ENCODE data around the gene ONECUT1.

The ONECUT1 gene

GRCh38 chr15:52731732-52732470 lies 58.2 kb downstream of the ONECUT1 start:
- no peak for DNase-seq (ENCODE audit: low read depth in 3 of 3)

GRCh38 chr15:52731004-52731403 lies 59.1 kb downstream of the ONECUT1 start:
- no peak for DNase-seq (ENCODE audit: low read depth in 3 of 3)

GRCh38 chr15:52730594-52730993 lies 59.5 kb downstream of the ONECUT1 start:
- no peak for DNase-seq (ENCODE audit: low read depth in 3 of 3)

- no peak for DNase-seq (ENCODE audit: low read depth in 3 of 3)
Measured at GRCh38 chr15:52730173-52730572, 60.0 kb downstream of the ONECUT1 start.

GRCh38 chr15:52728899-52729298 lies 61.2 kb downstream of the ONECUT1 start:
- DNase-seq (ENCODE audit: low read depth in 3 of 3), result no peak

- no peak for DNase-seq (ENCODE audit: low read depth in 3 of 3)
Measured at GRCh38 chr15:52727815-52728214, 62.3 kb downstream of the ONECUT1 start.

GRCh38 chr15:52726195-52726594 lies 63.9 kb downstream of the ONECUT1 start:
- DNase-seq (ENCODE audit: low read depth in 3 of 3), result no peak

GRCh38 chr15:52718551-52718950 lies 71.6 kb downstream of the ONECUT1 start:
- no peak for DNase-seq (ENCODE audit: low read depth in 3 of 3)

GRCh38 chr15:52717924-52718323 lies 72.2 kb downstream of the ONECUT1 start:
- DNase-seq (ENCODE audit: low read depth in 3 of 3), result no peak

GRCh38 chr15:52717481-52717880 lies 72.7 kb downstream of the ONECUT1 start:
- DNase-seq (ENCODE audit: low read depth in 3 of 3), result no peak

- DNase-seq (ENCODE audit: low read depth in 3 of 3), result no peak
Measured at GRCh38 chr15:52716536-52716935, 73.6 kb downstream of the ONECUT1 start.

- no peak for DNase-seq (ENCODE audit: low read depth in 3 of 3)
Measured at GRCh38 chr15:52715411-52715810, 74.7 kb downstream of the ONECUT1 start.

GRCh38 chr15:52714968-52715367 lies 75.2 kb downstream of the ONECUT1 start:
- DNase-seq (ENCODE audit: low read depth in 3 of 3), result no peak

GRCh38 chr15:52710708-52711389 lies 79.3 kb downstream of the ONECUT1 start:
- no peak for DNase-seq (ENCODE audit: low read depth in 3 of 3)

GRCh38 chr15:52710050-52710707 lies 80.0 kb downstream of the ONECUT1 start:
- no peak for DNase-seq (ENCODE audit: low read depth in 3 of 3)

- DNase-seq (ENCODE audit: low read depth in 3 of 3), result no peak
Measured at GRCh38 chr15:52709187-52709981, 80.8 kb downstream of the ONECUT1 start.

Measured in stimulated activated CD4-positive, alpha-beta T cell treated with anti-CD3 and anti-CD28 coated beads, TNF-alpha, amount 100 ng/mL, for 48 hours (primary cell).